ENCODE measurements around the gene AMIGO3.

DNA sequence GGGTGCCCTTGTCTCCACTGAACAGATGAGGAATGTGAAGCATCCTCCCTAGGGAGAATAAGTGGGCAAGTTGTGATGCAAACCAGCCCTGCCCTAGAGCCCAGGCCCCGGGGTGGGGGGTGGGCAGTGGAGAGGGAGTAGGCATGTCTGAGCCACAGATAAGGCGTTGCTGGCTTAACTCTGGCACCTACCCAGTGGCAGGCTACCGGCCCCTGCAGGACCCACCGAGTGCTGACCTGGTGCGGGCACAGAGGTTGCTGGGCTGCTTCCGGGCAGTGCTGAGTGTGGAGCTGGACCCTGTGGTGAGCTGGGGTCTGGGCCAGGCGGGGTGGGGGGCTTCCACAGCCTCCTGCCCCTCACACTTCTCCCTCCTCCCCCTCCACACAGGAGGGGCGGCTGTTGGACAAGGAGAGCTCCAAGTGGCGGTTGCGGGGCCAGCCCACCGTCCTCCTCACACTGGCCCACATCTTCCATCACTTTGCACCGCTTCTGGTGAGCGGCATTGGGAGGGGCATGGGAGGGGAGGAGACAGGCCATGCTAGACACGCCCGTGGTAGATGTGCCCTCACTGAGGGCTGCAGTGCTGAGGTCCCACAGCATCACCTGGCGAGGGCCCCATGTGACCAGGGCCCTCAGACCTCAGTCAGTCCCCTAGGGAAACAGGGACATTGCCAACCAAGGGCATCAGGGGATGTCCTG, 20.1 kb downstream of the AMIGO3 start:
- TF ChIP-seq POLR2A (IDR thresholded peaks at IDR 0.05; ENCODE audit: low read length): no peak
- no peak for TF ChIP-seq GATA1 (IDR thresholded peaks at IDR 0.05; ENCODE audit: low read depth, low read length)

All from erythroblast (primary cell).